ENCODE results near the gene FNTB. TPM values are rescaled to one million over a fixed set of nuclear protein-coding genes. Genes with fewer than 3 reads are reported as not detected.

Gene FNTB
- total and polyA plus RNA-seq, 2 of the 8 experiments (the other 6 are each of a cell fraction or from before 2014, with no cell fraction given) = 16.0 to 20.7 TPM

DNA sequence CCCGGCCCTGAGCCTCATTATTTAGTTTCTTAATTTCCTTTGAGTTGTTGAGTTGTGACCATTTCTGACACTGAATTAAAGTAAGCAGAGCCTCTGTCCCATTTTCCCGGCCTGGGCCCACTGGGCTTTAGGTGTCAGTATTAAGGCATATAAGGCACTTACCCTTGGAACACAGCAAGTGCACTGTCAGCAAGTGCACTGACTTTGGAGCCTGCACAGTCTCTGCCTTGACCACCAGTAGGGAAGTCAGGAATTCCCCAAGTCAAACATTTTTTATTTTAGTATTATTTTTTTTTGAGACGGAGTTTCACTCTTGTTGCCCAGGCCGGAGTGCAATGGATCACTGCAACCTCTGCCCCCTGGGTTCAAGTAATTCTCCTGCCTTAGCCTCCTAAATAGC is 59.0 kb downstream of the FNTB start:
- no peak for FAIRE-seq
- no peak overlapping the region for H3K23ac ChIP-seq (ENCODE audit: insufficient read length)
- no peak overlapping the region for H2BK20ac ChIP-seq (ENCODE audit: low read length)
- no peak overlapping the region for H3K27ac ChIP-seq (ENCODE audit: low read depth, low read length)
- H3K27me3 ChIP-seq (replicated peaks in 1 of 4; ENCODE audit: control insufficient read depth in 3 of 4, extremely low read depth in 1 of 4, insufficient read depth in 3 of 4, low read length in 3 of 4) = no peaks in the 10 kb centered on the region
- H4K20me1 ChIP-seq (replicated peaks in 1 of 2; ENCODE audit: control insufficient read depth in 1 of 2, insufficient read depth in 2 of 2, low read length in 2 of 2) = no peaks in the 10 kb centered on the region
- no peak overlapping the region for H4K5ac ChIP-seq (ENCODE audit: insufficient read length, low read depth, low read length)
- H3K14ac ChIP-seq (ENCODE audit: insufficient read length) = no peak overlapping the region
- H3K79me1 ChIP-seq (ENCODE audit: low read depth, low read length) = no peaks in the 10 kb centered on the region
- no peak for DNase-seq (ENCODE audit: low read depth in 1 of 2, low spot score in 2 of 2)
- no peak overlapping the region for H2BK15ac ChIP-seq (ENCODE audit: low read length)
- H2BK5ac ChIP-seq (ENCODE audit: low read depth, low read length) = no peak overlapping the region
- no peak overlapping the region for H3K18ac ChIP-seq (ENCODE audit: extremely low read depth, low read length)
- H3K4me3 ChIP-seq (ENCODE audit: extremely low read depth in 1 of 4, insufficient read depth in 2 of 4, low read depth in 3 of 4, low read length in 4 of 4) = no peak overlapping the region
- H3K9ac ChIP-seq (replicated peaks in 1 of 4; ENCODE audit: extremely low read depth in 1 of 4, low read depth in 3 of 4, low read length in 3 of 4) = no peak overlapping the region
- no peak overlapping the region for H2AFZ ChIP-seq (ENCODE audit: low read length)
- H3K9me3 ChIP-seq (ENCODE audit: insufficient read depth in 2 of 2, low read depth in 1 of 2, low read length in 1 of 2) = no peaks in the 10 kb centered on the region
- H3K4ac ChIP-seq (replicated peaks; ENCODE audit: insufficient read length, low read depth, low read length) = no peak overlapping the region
- H2BK120ac ChIP-seq (replicated peaks; ENCODE audit: low read depth, low read length) = no peak overlapping the region
- no peak overlapping the region for H2BK12ac ChIP-seq (ENCODE audit: low read depth, low read length)
- H3K36me3 ChIP-seq (ENCODE audit: control insufficient read depth in 2 of 4, insufficient read depth in 4 of 4, low read length in 3 of 4) = peaks cover 0 to 9% (median 4%) of the 10 kb centered on the region in 4 experiments; a peak in 5 of 8 replicates
- H3K23me2 ChIP-seq (ENCODE audit: low read depth, low read length) = no peaks in the 10 kb centered on the region
- peaks cover 0 to 6% (median 0%) of the 10 kb centered on the region in 4 experiments; a peak in 2 of 7 replicates for H3K4me1 ChIP-seq (replicated peaks in 1 of 4; ENCODE audit: control insufficient read depth in 3 of 4, insufficient read depth in 4 of 4, low read length in 3 of 4)
- ChIA-PET POLR2A (ENCODE audit: partially characterized antibody) (interaction anchor here (1.0 kb wide), 1 partner anchor 16 kb away, joined by 4 read pairs; no protein-coding TSS in a partner anchor), CTCF (ENCODE audit: partially characterized antibody) (no interaction called here)
- TF ChIP-seq SAP30 (IDR thresholded peaks at IDR 0.05; ENCODE audit: insufficient read depth, insufficient replicate concordance, low read length) (no peak), TEAD4 (IDR thresholded peaks at IDR 0.05; ENCODE audit: low read depth, low read length) (no peak), JUND (IDR thresholded peaks at IDR 0.05; ENCODE audit: low read length) (no peak), MAFK (IDR thresholded peaks at IDR 0.05; ENCODE audit: low read depth, low read length) (no peak), HDAC2 (IDR thresholded peaks at IDR 0.05; ENCODE audit: borderline replicate concordance in 1 of 2, low read depth in 2 of 2, low read length in 2 of 2) (no peak), CEBPB (IDR thresholded peaks at IDR 0.05; ENCODE audit: low read depth, low read length) (no peak), YY1 (IDR thresholded peaks at IDR 0.05; ENCODE audit: low read depth, low read length) (no peak), RBBP5 (IDR thresholded peaks at IDR 0.05; ENCODE audit: borderline replicate concordance, low read depth, low read length) (no peak), SIRT6 (IDR thresholded peaks at IDR 0.05; ENCODE audit: low read length) (no peak), CBX8 (IDR thresholded peaks at IDR 0.05; ENCODE audit: borderline replicate concordance, low read depth, low read length) (no peak)
- TF ChIP-seq, protein P1, sequence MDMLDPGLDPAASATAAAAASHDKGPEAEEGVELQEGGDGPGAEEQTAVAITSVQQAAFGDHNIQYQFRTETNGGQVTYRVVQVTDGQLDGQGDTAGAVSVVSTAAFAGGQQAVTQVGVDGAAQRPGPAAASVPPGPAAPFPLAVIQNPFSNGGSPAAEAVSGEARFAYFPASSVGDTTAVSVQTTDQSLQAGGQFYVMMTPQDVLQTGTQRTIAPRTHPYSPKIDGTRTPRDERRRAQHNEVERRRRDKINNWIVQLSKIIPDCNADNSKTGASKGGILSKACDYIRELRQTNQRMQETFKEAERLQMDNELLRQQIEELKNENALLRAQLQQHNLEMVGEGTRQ (IDR thresholded peaks at IDR 0.05; ENCODE audit: low read length) = no peak
- WGBS, 2 experiments (ENCODE audit: extremely low coverage in 1 of 2, insufficient coverage in 1 of 2, insufficient read length in 1 of 2, insufficient replicate concordance in 2 of 2, low coverage in 1 of 2, low lambda C conversion rate in 2 of 2, missing lambda C conversion rate in 1 of 2) = 90% methylated on average over 4 of the region's 4 CpGs; no CpG with 5 or more reads in 1 of the 2 experiments
- H3K56ac ChIP-seq (replicated peaks; ENCODE audit: insufficient read length, low read depth, low read length) = no peak overlapping the region
- H4K8ac ChIP-seq (ENCODE audit: extremely low read depth, insufficient read depth, low read length) = no peak overlapping the region
- no peak overlapping the region for H4K91ac ChIP-seq (replicated peaks; ENCODE audit: insufficient read length, low read length)
- no peaks in the 10 kb centered on the region for H3K79me2 ChIP-seq (ENCODE audit: control insufficient read depth in 1 of 2, insufficient read depth in 2 of 2, low read length in 2 of 2)
- H2AK5ac ChIP-seq (ENCODE audit: low read depth, low read length) = no peak overlapping the region
- no peak overlapping the region for H3K4me2 ChIP-seq (ENCODE audit: insufficient read depth in 1 of 2, low read depth in 2 of 2, low read length in 2 of 2)
